Liver (tissue), 3 donors: Measurements from ENCODE around the gene FAT1.

ENCODE experiments used
- FOXA2 ChIP-seq: IDR thresholded peaks from 2 replicates; pipeline ENCODE4 v1.6.1; 2016; ENCODE audit warnings: antibody characterized with exemption
- GABPA ChIP-seq, 2 donors: IDR thresholded peaks in 1 of 2; conservative IDR thresholded peaks in 1 of 2; 2 replicates each; pipeline ENCODE4 v1.6.1; 2016; ENCODE audit warnings: antibody characterized with exemption in 2 of 2, mild to moderate bottlenecking in 1 of 2, moderate library complexity in 1 of 2
- SP1 ChIP-seq: IDR thresholded peaks from 2 replicates; pipeline ENCODE4 v1.6.1; 2018; ENCODE audit warnings: antibody characterized with exemption, mild to moderate bottlenecking
- TAF1 ChIP-seq: conservative IDR thresholded peaks from 2 replicates; pipeline ENCODE4 v1.6.1; 2016; ENCODE audit warnings: antibody characterized with exemption, mild to moderate bottlenecking
- TF ChIP-seq, protein P1 (sequence below): IDR thresholded peaks from 2 replicates; pipeline ENCODE4 v1.6.1; 2016; ENCODE audit warnings: antibody characterized with exemption
- TF ChIP-seq, protein P2 (sequence below): fragments of 150-350 bp; IDR thresholded peaks from 2 replicates; pipeline ENCODE4 v1.5.1; 2017; ENCODE audit warnings: improper control_type of control experiment, low read depth, low read length; ENCODE audit not compliant: missing input control
- TF ChIP-seq, protein P3 (sequence below): IDR thresholded peaks from 2 replicates; pipeline ENCODE4 v1.6.1; 2016; ENCODE audit warnings: antibody characterized with exemption
- donor health status: healthy.
- donor health status: healthy.

DNA sequence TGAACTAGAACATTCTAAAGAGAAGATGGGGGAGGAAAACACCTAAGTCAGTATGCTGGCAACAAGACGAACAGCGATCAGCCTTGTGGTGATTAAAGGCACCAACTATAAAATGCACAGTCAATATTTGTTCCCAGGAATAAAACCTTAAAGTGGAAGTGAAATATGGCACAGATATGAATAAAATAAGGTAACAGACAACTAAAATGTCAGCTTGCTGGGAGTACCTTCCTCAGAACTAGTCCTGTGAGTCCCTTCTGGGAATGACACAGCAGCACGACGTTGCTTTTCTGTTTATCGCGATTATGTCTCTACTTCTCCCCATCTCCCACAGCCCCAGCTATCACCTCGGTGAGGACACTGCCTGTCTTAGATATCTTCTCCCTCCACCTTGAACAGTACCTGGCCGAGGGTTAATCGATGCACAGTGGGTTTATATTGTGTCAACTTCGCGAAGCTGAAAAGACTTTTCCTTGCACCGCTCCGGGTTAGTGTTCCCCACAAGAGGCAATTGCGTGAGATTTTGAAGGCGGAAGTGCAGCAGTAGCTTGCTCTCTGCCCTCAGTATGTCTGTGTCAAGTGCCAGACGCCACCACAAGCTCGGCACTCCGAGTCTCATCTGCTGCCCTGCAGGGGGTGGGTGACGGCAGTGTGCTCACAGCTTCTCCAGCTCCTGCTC is 185.7 kb downstream of the FAT1 start:
- TF ChIP-seq, protein P1, sequence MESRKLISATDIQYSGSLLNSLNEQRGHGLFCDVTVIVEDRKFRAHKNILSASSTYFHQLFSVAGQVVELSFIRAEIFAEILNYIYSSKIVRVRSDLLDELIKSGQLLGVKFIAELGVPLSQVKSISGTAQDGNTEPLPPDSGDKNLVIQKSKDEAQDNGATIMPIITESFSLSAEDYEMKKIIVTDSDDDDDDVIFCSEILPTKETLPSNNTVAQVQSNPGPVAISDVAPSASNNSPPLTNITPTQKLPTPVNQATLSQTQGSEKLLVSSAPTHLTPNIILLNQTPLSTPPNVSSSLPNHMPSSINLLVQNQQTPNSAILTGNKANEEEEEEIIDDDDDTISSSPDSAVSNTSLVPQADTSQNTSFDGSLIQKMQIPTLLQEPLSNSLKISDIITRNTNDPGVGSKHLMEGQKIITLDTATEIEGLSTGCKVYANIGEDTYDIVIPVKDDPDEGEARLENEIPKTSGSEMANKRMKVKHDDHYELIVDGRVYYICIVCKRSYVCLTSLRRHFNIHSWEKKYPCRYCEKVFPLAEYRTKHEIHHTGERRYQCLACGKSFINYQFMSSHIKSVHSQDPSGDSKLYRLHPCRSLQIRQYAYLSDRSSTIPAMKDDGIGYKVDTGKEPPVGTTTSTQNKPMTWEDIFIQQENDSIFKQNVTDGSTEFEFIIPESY = no peak
- TF ChIP-seq, protein P2, sequence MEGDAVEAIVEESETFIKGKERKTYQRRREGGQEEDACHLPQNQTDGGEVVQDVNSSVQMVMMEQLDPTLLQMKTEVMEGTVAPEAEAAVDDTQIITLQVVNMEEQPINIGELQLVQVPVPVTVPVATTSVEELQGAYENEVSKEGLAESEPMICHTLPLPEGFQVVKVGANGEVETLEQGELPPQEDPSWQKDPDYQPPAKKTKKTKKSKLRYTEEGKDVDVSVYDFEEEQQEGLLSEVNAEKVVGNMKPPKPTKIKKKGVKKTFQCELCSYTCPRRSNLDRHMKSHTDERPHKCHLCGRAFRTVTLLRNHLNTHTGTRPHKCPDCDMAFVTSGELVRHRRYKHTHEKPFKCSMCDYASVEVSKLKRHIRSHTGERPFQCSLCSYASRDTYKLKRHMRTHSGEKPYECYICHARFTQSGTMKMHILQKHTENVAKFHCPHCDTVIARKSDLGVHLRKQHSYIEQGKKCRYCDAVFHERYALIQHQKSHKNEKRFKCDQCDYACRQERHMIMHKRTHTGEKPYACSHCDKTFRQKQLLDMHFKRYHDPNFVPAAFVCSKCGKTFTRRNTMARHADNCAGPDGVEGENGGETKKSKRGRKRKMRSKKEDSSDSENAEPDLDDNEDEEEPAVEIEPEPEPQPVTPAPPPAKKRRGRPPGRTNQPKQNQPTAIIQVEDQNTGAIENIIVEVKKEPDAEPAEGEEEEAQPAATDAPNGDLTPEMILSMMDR = no peak
- TF ChIP-seq TAF1 (no peak), GABPA (IDR thresholded peaks at IDR 0.05 in 1 of 2, conservative IDR thresholded peaks at IDR 0.05 in 1 of 2) (no peak), SP1 (no peak), FOXA2 (no peak)
- TF ChIP-seq, protein P3, sequence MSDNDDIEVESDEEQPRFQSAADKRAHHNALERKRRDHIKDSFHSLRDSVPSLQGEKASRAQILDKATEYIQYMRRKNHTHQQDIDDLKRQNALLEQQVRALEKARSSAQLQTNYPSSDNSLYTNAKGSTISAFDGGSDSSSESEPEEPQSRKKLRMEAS = no peak
